Measurements from ENCODE around the gene TEN1.

TEN1 gene

GRCh38 chr17:75979705-75980187 is 706 bp downstream of the TEN1 start:
- no peak for DNase-seq

- no peak for DNase-seq
These were observed 1.4 kb downstream of the TEN1 start for GRCh38 chr17:75980188-75981018.

GRCh38 chr17:75981019-75981615 is 2.1 kb downstream of the TEN1 start:
- no peak for DNase-seq

GRCh38 chr17:75983501-75984181 is 4.6 kb downstream of the TEN1 start:
- no peak for DNase-seq

- DNase-seq: no peak
These were observed 6.9 kb downstream of the TEN1 start for GRCh38 chr17:75985986-75986385.

GRCh38 chr17:75987041-75987440 is 8.0 kb downstream of the TEN1 start:
- DNase-seq: no peak

GRCh38 chr17:75991396-75991795 is 12.4 kb downstream of the TEN1 start:
- DNase-seq: no peak

- no peak for DNase-seq
These were observed 15.8 kb downstream of the TEN1 start for GRCh38 chr17:75994802-75995370.

- no peak for DNase-seq
These were observed 16.4 kb downstream of the TEN1 start for GRCh38 chr17:75995385-75995925.

GRCh38 chr17:75996665-75997590 is 17.9 kb downstream of the TEN1 start:
- DNase-seq: no peak

GRCh38 chr17:75998327-75998795 is 19.3 kb downstream of the TEN1 start:
- no peak for DNase-seq

- DNase-seq: peak; percentile 17
These were observed 21.1 kb downstream of the TEN1 start for GRCh38 chr17:76000016-76000754.

- no peak for DNase-seq
These were observed 21.9 kb downstream of the TEN1 start, which contains the start of gene CDK3 for GRCh38 chr17:76000755-76001521. Gene CDK3, plus strand, starts transcription at chr17:76000855. Its CDS starts 571 bp downstream, at chr17:76001426.

- no peak for DNase-seq
These were observed 23.1 kb downstream of the TEN1 start for GRCh38 chr17:76002100-76002499.

GRCh38 chr17:76003915-76004314 is 24.9 kb downstream of the TEN1 start:
- DNase-seq: no peak

- no peak for DNase-seq
These were observed 25.8 kb downstream of the TEN1 start for GRCh38 chr17:76004750-76005262.

- peak; percentile 70 for DNase-seq
These were observed 26.5 kb downstream of the TEN1 start for GRCh38 chr17:76005263-76006149.

GRCh38 chr17:76007131-76007849 is 28.2 kb downstream of the TEN1 start:
- no peak for DNase-seq
